Measurements from ENCODE around the gene DDOST. TPM values are rescaled to one million over a fixed set of nuclear protein-coding genes. Genes with fewer than 3 reads are reported as not detected.
A peak's percentile ranks its signal among the peaks of the same experiment; 100 is the strongest.

Gene DDOST
- total RNA-seq, 4 donors from 2014 or later: 83.4 to 116 (median 110) TPM

DNA sequence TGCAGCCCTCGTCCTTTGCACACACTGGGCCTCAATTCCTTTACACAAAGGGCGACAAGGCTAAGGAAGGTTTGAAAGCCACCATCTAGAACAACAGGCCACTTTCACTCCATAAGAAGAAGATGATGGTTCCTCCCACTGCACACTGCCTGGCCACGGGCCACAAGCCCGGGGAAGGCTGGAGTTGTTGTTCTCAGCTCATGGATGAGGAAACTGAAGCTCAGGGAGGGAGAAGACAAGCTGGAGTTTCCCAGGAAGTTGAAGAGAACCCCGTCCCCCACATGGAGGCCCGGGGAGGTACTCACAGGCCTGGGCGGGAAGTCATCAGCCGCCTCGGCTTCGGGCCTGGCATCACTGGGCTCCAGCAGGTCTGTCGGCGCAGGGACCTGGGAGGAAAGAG, 24.6 kb upstream of the DDOST start:
- no peak overlapping the region for H3K4me3 ChIP-seq
- ATAC-seq: no peak
- H3K27me3 ChIP-seq: no peaks in the 10 kb centered on the region
- TF ChIP-seq CTCF (IDR thresholded peaks at IDR 0.05) (no peak), EP300 (IDR thresholded peaks at IDR 0.05) (no peak), POLR2AphosphoS5 (IDR thresholded peaks at IDR 0.05) (no peak), POLR2A (IDR thresholded peaks at IDR 0.05) (no peak)
- peaks cover 0 to 5% (median 0%) of the 10 kb centered on the region in 3 donors for H3K4me1 ChIP-seq
- H3K27ac ChIP-seq: peak overlapping the region in 3 of 4 donors; percentile 56 to 71 (median 64)
- no peaks in the 10 kb centered on the region for H3K9me3 ChIP-seq
- WGBS, 2 donors (ENCODE audit: low coverage in 1 of 2): 60% methylated on average over 1 of the region's 12 CpGs; no CpG with 5 or more reads in 1 of the 2 donors
- no peaks in the 10 kb centered on the region for H3K36me3 ChIP-seq

DNA sequence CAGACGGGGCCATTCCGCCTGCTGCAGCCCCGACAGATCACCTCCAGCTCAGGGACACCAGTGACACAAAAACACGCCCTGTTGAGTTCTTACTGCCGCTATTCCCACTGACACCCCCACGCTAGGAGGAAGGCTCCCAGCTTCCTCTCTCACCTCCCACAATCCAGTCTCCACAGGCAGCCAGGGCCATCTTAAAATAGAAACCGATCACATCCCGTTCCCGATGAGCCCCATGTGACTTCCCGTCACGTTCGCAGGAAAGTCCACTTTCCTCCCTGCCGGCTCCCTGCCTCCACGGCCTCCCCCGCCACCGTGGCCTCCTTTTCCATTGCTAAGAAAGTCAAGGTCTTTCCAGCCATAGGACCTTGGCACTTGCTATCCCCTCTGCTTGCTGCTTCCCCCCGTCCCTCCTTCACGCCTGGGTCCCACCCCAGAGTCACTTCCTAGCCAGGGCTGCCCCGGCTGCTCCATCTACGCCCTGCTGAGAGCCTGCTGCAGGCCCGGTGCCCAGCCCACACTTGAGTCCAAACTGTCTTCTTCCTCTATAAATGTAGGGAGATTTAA, 24.0 kb upstream of the DDOST start:
- no peaks in the 10 kb centered on the region for H3K9me3 ChIP-seq
- H3K27me3 ChIP-seq: no peaks in the 10 kb centered on the region
- TF ChIP-seq POLR2AphosphoS5 (IDR thresholded peaks at IDR 0.05): no peak
- no peak for TF ChIP-seq EP300 (IDR thresholded peaks at IDR 0.05)
- TF ChIP-seq CTCF (IDR thresholded peaks at IDR 0.05): no peak
- no peak for TF ChIP-seq POLR2A (IDR thresholded peaks at IDR 0.05)
- peaks cover 0 to 5% (median 0%) of the 10 kb centered on the region in 3 donors for H3K4me1 ChIP-seq
- peak overlapping the region in 1 of 2 donors; percentile 39 for H3K4me3 ChIP-seq
- peak overlapping the region in 3 of 4 donors; percentile 56 to 71 (median 64) for H3K27ac ChIP-seq
- 56 to 90% methylated on average over 2 to 15 of the region's 21 CpGs for WGBS, 2 donors (ENCODE audit: low coverage in 1 of 2)
- H3K36me3 ChIP-seq: no peaks in the 10 kb centered on the region
- ATAC-seq: peak; percentile 42

- H3K27ac ChIP-seq: peak overlapping the region in 3 of 4 donors; percentile 56 to 71 (median 64)
- no peak for TF ChIP-seq EP300 (IDR thresholded peaks at IDR 0.05)
- TF ChIP-seq POLR2A (IDR thresholded peaks at IDR 0.05): no peak
- no peak for TF ChIP-seq POLR2AphosphoS5 (IDR thresholded peaks at IDR 0.05)
- TF ChIP-seq CTCF (IDR thresholded peaks at IDR 0.05): no peak
- ATAC-seq: peak; percentile 27
- no peaks in the 10 kb centered on the region for H3K27me3 ChIP-seq
- no CpG with 5 or more reads among the region's 14 CpGs for WGBS, 2 donors (ENCODE audit: low coverage in 1 of 2)
- peaks cover 0 to 5% (median 0%) of the 10 kb centered on the region in 3 donors for H3K4me1 ChIP-seq
- peak overlapping the region in 1 of 2 donors; percentile 39 for H3K4me3 ChIP-seq
- no peaks in the 10 kb centered on the region for H3K36me3 ChIP-seq
- no peaks in the 10 kb centered on the region for H3K9me3 ChIP-seq
Measured at GRCh38 chr1:20684651-20685050, 23.5 kb upstream of the DDOST start.

GRCh38 chr1:20684050-20684620, 23.0 kb upstream of the DDOST start:
- peak overlapping the region in 1 of 2 donors; percentile 39 for H3K4me3 ChIP-seq
- no peaks in the 10 kb centered on the region for H3K27me3 ChIP-seq
- no CpG with 5 or more reads among the region's 13 CpGs for WGBS, 2 donors (ENCODE audit: low coverage in 1 of 2)
- no peak for TF ChIP-seq CTCF (IDR thresholded peaks at IDR 0.05)
- no peak for TF ChIP-seq EP300 (IDR thresholded peaks at IDR 0.05)
- no peak for TF ChIP-seq POLR2AphosphoS5 (IDR thresholded peaks at IDR 0.05)
- no peak for TF ChIP-seq POLR2A (IDR thresholded peaks at IDR 0.05)
- peaks cover 0 to 5% (median 0%) of the 10 kb centered on the region in 3 donors for H3K4me1 ChIP-seq
- peak overlapping the region in 3 of 4 donors; percentile 56 to 71 (median 64) for H3K27ac ChIP-seq
- H3K36me3 ChIP-seq: no peaks in the 10 kb centered on the region
- H3K9me3 ChIP-seq: no peaks in the 10 kb centered on the region
- no peak for ATAC-seq

- H3K4me3 ChIP-seq: no peak overlapping the region
- peak overlapping the region in 1 of 4 donors; percentile 24 for H3K27ac ChIP-seq
- WGBS, 2 donors (ENCODE audit: low coverage in 1 of 2): 70 to 85% methylated on average over 5 to 6 of the region's 10 CpGs
- TF ChIP-seq POLR2AphosphoS5 (IDR thresholded peaks at IDR 0.05) (no peak), EP300 (IDR thresholded peaks at IDR 0.05) (no peak), CTCF (IDR thresholded peaks at IDR 0.05) (no peak)
- peaks cover 0 to 5% (median 0%) of the 10 kb centered on the region in 3 donors for H3K4me1 ChIP-seq
- H3K9me3 ChIP-seq: no peaks in the 10 kb centered on the region
- no peaks in the 10 kb centered on the region for H3K27me3 ChIP-seq
- no peaks in the 10 kb centered on the region for H3K36me3 ChIP-seq
- no peak for ATAC-seq
Measured at GRCh38 chr1:20683614-20684013, 22.4 kb upstream of the DDOST start.

Measured in gastroesophageal sphincter (tissue), 4 donors.